Keratinocyte (primary cell): ENCODE measurements around the gene TPCN1.

Experiments
- EZH2 ChIP-seq: IDR thresholded peaks from one replicate; pipeline ENCODE4 v1.6.1; 2012; ENCODE audit warnings: inconsistent platforms, mild to moderate bottlenecking, low read length, moderate library complexity
- TF ChIP-seq, protein P1 (sequence below), 3 experiments: IDR thresholded peaks in 1 of 3; conservative IDR thresholded peaks in 1 of 3; optimal IDR thresholded peaks in 1 of 3; 2 replicates in 2 of 3; 3 replicates in 1 of 3; pipeline versions ENCODE3 to v1.5.1; 2011; ENCODE audit warnings: low read length in 3 of 3, mild to moderate bottlenecking in 3 of 3, moderate library complexity in 2 of 3, control low read depth in 1 of 3, inconsistent platforms in 1 of 3; ENCODE audit not compliant: insufficient read depth in 2 of 3; ENCODE audit errors: extremely low read depth in 1 of 3

DNA sequence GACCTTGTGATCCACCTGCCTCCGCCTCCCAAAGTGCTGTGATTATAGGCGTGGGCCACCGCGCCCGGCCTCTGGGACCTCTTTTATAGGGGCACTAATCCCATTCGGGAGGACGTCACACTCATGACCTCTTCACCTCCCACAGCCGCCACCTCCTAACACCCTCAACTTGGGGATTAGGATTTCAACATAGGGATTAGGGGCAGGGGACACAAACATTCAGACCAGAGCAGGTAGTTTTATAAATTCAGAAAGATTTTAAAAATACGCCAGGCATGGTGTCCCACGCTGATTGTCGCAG, 49.4 kb downstream of the TPCN1 start:
- TF ChIP-seq, protein P1, sequence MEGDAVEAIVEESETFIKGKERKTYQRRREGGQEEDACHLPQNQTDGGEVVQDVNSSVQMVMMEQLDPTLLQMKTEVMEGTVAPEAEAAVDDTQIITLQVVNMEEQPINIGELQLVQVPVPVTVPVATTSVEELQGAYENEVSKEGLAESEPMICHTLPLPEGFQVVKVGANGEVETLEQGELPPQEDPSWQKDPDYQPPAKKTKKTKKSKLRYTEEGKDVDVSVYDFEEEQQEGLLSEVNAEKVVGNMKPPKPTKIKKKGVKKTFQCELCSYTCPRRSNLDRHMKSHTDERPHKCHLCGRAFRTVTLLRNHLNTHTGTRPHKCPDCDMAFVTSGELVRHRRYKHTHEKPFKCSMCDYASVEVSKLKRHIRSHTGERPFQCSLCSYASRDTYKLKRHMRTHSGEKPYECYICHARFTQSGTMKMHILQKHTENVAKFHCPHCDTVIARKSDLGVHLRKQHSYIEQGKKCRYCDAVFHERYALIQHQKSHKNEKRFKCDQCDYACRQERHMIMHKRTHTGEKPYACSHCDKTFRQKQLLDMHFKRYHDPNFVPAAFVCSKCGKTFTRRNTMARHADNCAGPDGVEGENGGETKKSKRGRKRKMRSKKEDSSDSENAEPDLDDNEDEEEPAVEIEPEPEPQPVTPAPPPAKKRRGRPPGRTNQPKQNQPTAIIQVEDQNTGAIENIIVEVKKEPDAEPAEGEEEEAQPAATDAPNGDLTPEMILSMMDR (optimal IDR thresholded peaks at IDR 0.05 in 1 of 3, IDR thresholded peaks at IDR 0.05 in 1 of 3, conservative IDR thresholded peaks at IDR 0.05 in 1 of 3; ENCODE audit: extremely low read depth in 1 of 3, insufficient read depth in 2 of 3, low read length in 3 of 3), result no peak
- no peak for TF ChIP-seq EZH2
